Naive thymus-derived CD4-positive, alpha-beta T cell (primary cell): Measurements from ENCODE around the gene MYBPC3. TPM values are rescaled to one million over a fixed set of nuclear protein-coding genes. Genes with fewer than 3 reads are reported as not detected.

Experiments
- ATAC-seq: fragments of 150-1000 bp; cut with Tn5 transposase; 2 replicates; pipeline ENCODE4 v1.10.0; 2021; ENCODE audit warnings: mild to moderate bottlenecking, moderate library complexity
- CTCF ChIA-PET: fragments of 350-600 bp; sonication (Branson Sonifier 250); formaldehyde crosslinking; loops from one replicate; lab custom pipeline; 2021; ENCODE audit warnings: antibody characterized with exemption; lab: Charles Lee
- POLR2A ChIA-PET: fragments of 350-600 bp; sonication (Branson Sonifier 250); formaldehyde crosslinking; loops from one replicate; lab custom pipeline; 2021; ENCODE audit warnings: antibody characterized with exemption, inconsistent platforms; lab: Charles Lee
- DNase-seq, 9 donors: peaks; one replicate each; pipeline versions ENCODE4 v3.0.0 to v3.0.0-alpha.2; 2020 to 2022; ENCODE audit warnings: mixed read lengths in 1 of 9
- H3K27ac ChIP-seq: one replicate; pipeline ENCODE4 v1.7.0; 2013; ENCODE audit warnings: mild to moderate bottlenecking, low read depth, low read length, moderate library complexity
- H3K27me3 ChIP-seq, 2 donors: one replicate each; pipeline ENCODE4 v1.7.0; 2013; ENCODE audit warnings: low read length in 2 of 2, mild to moderate bottlenecking in 2 of 2, moderate library complexity in 2 of 2; ENCODE audit not compliant: control insufficient read depth in 2 of 2, insufficient read depth in 2 of 2
- H3K36me3 ChIP-seq, 3 experiments: 1 replicate in 2 of 3; 2 replicates in 1 of 3; pipeline ENCODE4 v1.7.0; 2013; ENCODE audit warnings: low read length in 3 of 3, mild to moderate bottlenecking in 3 of 3, moderate library complexity in 1 of 3; ENCODE audit not compliant: insufficient read depth in 3 of 3, control insufficient read depth in 2 of 3
- H3K4me1 ChIP-seq, 2 donors: one replicate each; pipeline ENCODE4 v1.7.0; 2013; ENCODE audit warnings: low read length in 2 of 2, mild to moderate bottlenecking in 2 of 2, moderate library complexity in 1 of 2; ENCODE audit not compliant: control insufficient read depth in 2 of 2, insufficient read depth in 2 of 2
- H3K4me3 ChIP-seq: 2 replicates; pipeline ENCODE4 v1.7.0; 2013; ENCODE audit warnings: mild to moderate bottlenecking, low read length
- H3K9me3 ChIP-seq, 3 experiments: 1 replicate in 2 of 3; 2 replicates in 1 of 3; pipeline ENCODE4 v1.7.0; 2013; ENCODE audit warnings: low read length in 3 of 3; ENCODE audit not compliant: control insufficient read depth in 2 of 3
- H3K27ac Mint-ChIP-seq, 9 donors: one replicate each; pipeline ENCODE4 v1.8.0; 2020 to 2022; ENCODE audit warnings: mixed read lengths in 9 of 9, mild to moderate bottlenecking in 8 of 9, moderate library complexity in 5 of 9, inconsistent platforms in 2 of 9
- H3K27me3 Mint-ChIP-seq, 5 donors: one replicate each; pipeline ENCODE4 v1.8.0; 2021 to 2022; ENCODE audit warnings: mixed read lengths in 5 of 5, mild to moderate bottlenecking in 1 of 5
- H3K36me3 Mint-ChIP-seq, 5 donors: one replicate each; pipeline ENCODE4 v1.8.0; 2020 to 2022; ENCODE audit warnings: mixed read lengths in 5 of 5, mild to moderate bottlenecking in 3 of 5, inconsistent platforms in 1 of 5
- H3K4me1 Mint-ChIP-seq, 7 donors: one replicate each; pipeline ENCODE4 v1.8.0; 2020 to 2022; ENCODE audit warnings: mixed read lengths in 7 of 7, mild to moderate bottlenecking in 3 of 7, inconsistent platforms in 1 of 7
- H3K4me3 Mint-ChIP-seq, 10 donors: one replicate each; pipeline ENCODE4 v1.8.0; 2020 to 2022; ENCODE audit warnings: mild to moderate bottlenecking in 10 of 10, mixed read lengths in 10 of 10, moderate library complexity in 6 of 10, inconsistent platforms in 2 of 10
- H3K9me3 Mint-ChIP-seq, 11 donors: one replicate each; pipeline ENCODE4 v1.8.0; 2020 to 2022; ENCODE audit warnings: mixed read lengths in 11 of 11, mild to moderate bottlenecking in 4 of 11, inconsistent platforms in 1 of 11, moderate library complexity in 1 of 11
- intact Hi-C, 2 donors: fragments of 100-400 bp; cut with micrococcal nuclease; formaldehyde crosslinking; loops; one replicate each; pipeline ENCODE4 v1.15.1; 2023
- polyA plus RNA-seq, 2 donors: library from polyadenylated mRNA; unstranded; fragments of 300-500 nt; fragmentation: Illumina TruSeq; gene quantifications; one replicate each; pipeline ENCODE4 v1.2.3, GENCODE V29; 2021
- total RNA-seq, 6 experiments: library from RNA in 5 of 6; stranded (reverse) in 5 of 6; gene quantifications; 1 replicate in 5 of 6; 2 replicates in 1 of 6; pipeline ENCODE4 v1.2.3 and lab custom pipeline; 2021 to 2026

MYBPC3 gene
- total and polyA plus RNA-seq, 7 experiments from 2014 or later, result 0.16 to 0.86 TPM; not detected in 5

GRCh38 chr11:47387944-47388696, 35.6 kb upstream of the MYBPC3 start:
- POLR2A ChIA-PET, result interaction anchor here (0.6 to 2.2 kb wide), 3 partner anchors 9 to 189 kb away, joined by 4 to 7 read pairs (median 6); partner anchors contain the start of gene SPI1
- DNase-seq, result no peak

GRCh38 chr11:47384498-47384897, 32.0 kb upstream of the MYBPC3 start:
- Histone ChIP-seq H3K27me3 (no peaks in the 10 kb centered on the region), H3K9me3 (no peaks in the 10 kb centered on the region), H3K27ac (no peak overlapping the region), H3K4me3 (no peak overlapping the region), H3K36me3 (no peaks in the 10 kb centered on the region), H3K4me1 (peaks cover under 1% of the 10 kb centered on the region in 2 donors)
- intact Hi-C loops, result no loop called here
- H3K4me3 Mint-ChIP-seq, result no peak overlapping the region
- ATAC-seq, result no peak
- ChIA-PET POLR2A (no interaction called here), CTCF (no interaction called here)
- peaks cover 5 to 17% (median 7%) of the 10 kb centered on the region in 7 donors for H3K4me1 Mint-ChIP-seq
- DNase-seq, result no peak
- H3K27me3 Mint-ChIP-seq, result no peaks in the 10 kb centered on the region
- peaks cover 0 to 1% (median 0%) of the 10 kb centered on the region in 11 donors for H3K9me3 Mint-ChIP-seq
- no peak overlapping the region for H3K27ac Mint-ChIP-seq
- no peaks in the 10 kb centered on the region for H3K36me3 Mint-ChIP-seq

More at GRCh38 chr11:47387944-47388696, 35.6 kb upstream of the MYBPC3 start:
- intact Hi-C loops, result no loop called here
- no peaks in the 10 kb centered on the region for H3K36me3 Mint-ChIP-seq
- H3K9me3 Mint-ChIP-seq, result peaks cover 0 to 2% (median 0%) of the 10 kb centered on the region in 11 donors
- no peaks in the 10 kb centered on the region for H3K27me3 Mint-ChIP-seq
- Histone ChIP-seq H3K4me3 (no peak overlapping the region), H3K36me3 (no peaks in the 10 kb centered on the region), H3K27ac (no peak overlapping the region), H3K9me3 (no peaks in the 10 kb centered on the region), H3K27me3 (no peaks in the 10 kb centered on the region), H3K4me1 (peaks cover 8 to 12% of the 10 kb centered on the region in 2 donors)
- H3K27ac Mint-ChIP-seq, result peak overlapping the region in 3 of 9 donors; percentile 19 to 65 (median 22)
- peak; percentile 35 for ATAC-seq
- CTCF ChIA-PET, result interaction anchor here (1.0 to 3.8 kb wide), 3 partner anchors 11 to 24 kb away, joined by 3 to 20 read pairs (median 4); no protein-coding TSS in a partner anchor
- no peak overlapping the region for H3K4me3 Mint-ChIP-seq
- peaks cover 11 to 33% (median 24%) of the 10 kb centered on the region in 7 donors for H3K4me1 Mint-ChIP-seq

- CTCF ChIA-PET, result interaction anchor here (1.4 kb wide), 1 partner anchor 9 kb away, joined by 10 read pairs; no protein-coding TSS in a partner anchor
- no peaks in the 10 kb centered on the region for H3K27me3 Mint-ChIP-seq
- no peak overlapping the region for H3K27ac Mint-ChIP-seq
- H3K4me3 Mint-ChIP-seq, result no peak overlapping the region
- peaks cover 0 to 1% (median 0%) of the 10 kb centered on the region in 11 donors for H3K9me3 Mint-ChIP-seq
- POLR2A ChIA-PET, result interaction anchor here (2.5 kb wide), 1 partner anchor 10 kb away, joined by 10 read pairs; no protein-coding TSS in a partner anchor
- Histone ChIP-seq H3K27me3 (no peaks in the 10 kb centered on the region), H3K4me1 (no peaks in the 10 kb centered on the region), H3K27ac (no peak overlapping the region), H3K36me3 (no peaks in the 10 kb centered on the region), H3K4me3 (no peak overlapping the region), H3K9me3 (no peaks in the 10 kb centered on the region)
- intact Hi-C loops, result no loop called here
- no peaks in the 10 kb centered on the region for H3K36me3 Mint-ChIP-seq
- no peak for ATAC-seq
- DNase-seq, result no peak
- peaks cover 0 to 15% (median 3%) of the 10 kb centered on the region in 7 donors for H3K4me1 Mint-ChIP-seq
Observed at GRCh38 chr11:47383071-47383470, 30.6 kb upstream of the MYBPC3 start.

GRCh38 chr11:47380078-47380477, 27.6 kb upstream of the MYBPC3 start:
- Mint-ChIP-seq H3K27ac (no peak overlapping the region), H3K4me3 (no peak overlapping the region), H3K4me1 (peaks cover 0 to 19% (median 4%) of the 10 kb centered on the region in 7 donors), H3K9me3 (peaks cover 0 to 1% (median 0%) of the 10 kb centered on the region in 11 donors), H3K27me3 (no peaks in the 10 kb centered on the region), H3K36me3 (no peaks in the 10 kb centered on the region)
- Histone ChIP-seq H3K27ac (no peak overlapping the region), H3K4me1 (no peaks in the 10 kb centered on the region), H3K27me3 (no peaks in the 10 kb centered on the region), H3K36me3 (no peaks in the 10 kb centered on the region), H3K9me3 (no peaks in the 10 kb centered on the region), H3K4me3 (no peak overlapping the region)
- no peak for ATAC-seq
- CTCF ChIA-PET, result no interaction called here
- DNase-seq, result no peak
- POLR2A ChIA-PET, result interaction anchor here (0.8 to 2.9 kb wide), 4 partner anchors 8 to 27 kb away, joined by 3 to 7 read pairs (median 6); no protein-coding TSS in a partner anchor
- intact Hi-C loops, result no loop called here

- CTCF ChIA-PET, result interaction anchor here (0.6 to 0.9 kb wide), 2 partner anchors 21 to 28 kb away, joined by 3 read pairs; no protein-coding TSS in a partner anchor
- H3K9me3 Mint-ChIP-seq, result peaks cover 0 to 1% (median 0%) of the 10 kb centered on the region in 11 donors
- intact Hi-C loops, result no loop called here
- no peak for ATAC-seq
- H3K27me3 Mint-ChIP-seq, result no peaks in the 10 kb centered on the region
- no peak for DNase-seq
- H3K36me3 Mint-ChIP-seq, result no peaks in the 10 kb centered on the region
- no peaks in the 10 kb centered on the region for H3K4me1 ChIP-seq
- H3K27ac Mint-ChIP-seq, result no peak overlapping the region
- no peak overlapping the region for H3K4me3 Mint-ChIP-seq
- no peaks in the 10 kb centered on the region for H3K36me3 ChIP-seq
- H3K4me1 Mint-ChIP-seq, result peaks cover 0 to 22% (median 4%) of the 10 kb centered on the region in 7 donors
- H3K9me3 ChIP-seq, result no peaks in the 10 kb centered on the region
- no peaks in the 10 kb centered on the region for H3K27me3 ChIP-seq
- H3K27ac ChIP-seq, result no peak overlapping the region
- POLR2A ChIA-PET, result interaction anchor here (0.9 to 2.9 kb wide), 7 partner anchors 9 to 33 kb away, joined by 3 to 7 read pairs (median 6); no protein-coding TSS in a partner anchor
- H3K4me3 ChIP-seq, result no peak overlapping the region
Observed at GRCh38 chr11:47379317-47379716, 26.8 kb upstream of the MYBPC3 start.

GRCh38 chr11:47378836-47379170, 26.3 kb upstream of the MYBPC3 start:
- Histone ChIP-seq H3K9me3 (no peaks in the 10 kb centered on the region), H3K4me3 (no peak overlapping the region), H3K36me3 (no peaks in the 10 kb centered on the region), H3K4me1 (peaks cover 0 to under 1% of the 10 kb centered on the region in 2 donors), H3K27ac (no peak overlapping the region), H3K27me3 (no peaks in the 10 kb centered on the region)
- Mint-ChIP-seq H3K27ac (peak overlapping the region in 1 of 9 donors; percentile 47), H3K9me3 (peaks cover 0 to 1% (median 0%) of the 10 kb centered on the region in 11 donors), H3K27me3 (no peaks in the 10 kb centered on the region), H3K4me3 (no peak overlapping the region), H3K36me3 (no peaks in the 10 kb centered on the region), H3K4me1 (peaks cover 0 to 25% (median 4%) of the 10 kb centered on the region in 7 donors)
- intact Hi-C loops, result no loop called here
- POLR2A ChIA-PET, result interaction anchor here (0.6 to 2.9 kb wide), 7 partner anchors 9 to 1263 kb away, joined by 3 to 7 read pairs (median 3); no protein-coding TSS in a partner anchor
- CTCF ChIA-PET, result interaction anchor here (0.6 to 0.9 kb wide), 3 partner anchors 21 to 37 kb away, joined by 3 to 4 read pairs (median 3); no protein-coding TSS in a partner anchor
- ATAC-seq (no peak), DNase-seq (no peak)
